GM20000 (cell line): Measurements from ENCODE around the gene RTF1.

Experiments used
- DNase-seq: peaks from one replicate; pipeline ENCODE4 v3.0.0; 2012; ENCODE audit warnings: low spot score
- CTCF ChIP-seq: IDR thresholded peaks from 2 replicates; pipeline ENCODE4 v1.5.1; 2012; ENCODE audit warnings: mild to moderate bottlenecking, control low read depth; ENCODE audit errors: extremely low read depth, missing control alignments

The RTF1 gene

GRCh38 chr15:41521614-41522013 lies 104.7 kb downstream of the RTF1 start:
- no peak for TF ChIP-seq CTCF
- DNase-seq, result no peak

GRCh38 chr15:41523097-41523496 lies 106.2 kb downstream of the RTF1 start:
- DNase-seq, result no peak
- TF ChIP-seq CTCF, result no peak

- DNase-seq, result no peak
- no peak for TF ChIP-seq CTCF
These were observed 113.6 kb downstream of the RTF1 start for GRCh38 chr15:41530363-41530956.
